Right renal cortex interstitium (tissue), 3 donors: Measurements from ENCODE around the gene ACYP2. TPM values are rescaled to one million over a fixed set of nuclear protein-coding genes. Genes with fewer than 3 reads are reported as not detected.

Source experiments
- DNase-seq, 3 donors: peaks; one replicate each; pipeline ENCODE4 v3.0.0-alpha.2; 2013; ENCODE audit warnings: low read depth in 3 of 3, low spot score in 2 of 3
- polyA plus RNA-seq, 3 donors: library from polyadenylated mRNA; unstranded; fragments of 120-200 nt; gene quantifications; one replicate each; pipeline ENCODE4 v1.2.1, GENCODE V29; 2013; ENCODE audit not compliant: insufficient read length in 3 of 3

Gene ACYP2
- polyA plus RNA-seq, 3 donors: 16.1 to 23.9 (median 21.8) TPM

DNA sequence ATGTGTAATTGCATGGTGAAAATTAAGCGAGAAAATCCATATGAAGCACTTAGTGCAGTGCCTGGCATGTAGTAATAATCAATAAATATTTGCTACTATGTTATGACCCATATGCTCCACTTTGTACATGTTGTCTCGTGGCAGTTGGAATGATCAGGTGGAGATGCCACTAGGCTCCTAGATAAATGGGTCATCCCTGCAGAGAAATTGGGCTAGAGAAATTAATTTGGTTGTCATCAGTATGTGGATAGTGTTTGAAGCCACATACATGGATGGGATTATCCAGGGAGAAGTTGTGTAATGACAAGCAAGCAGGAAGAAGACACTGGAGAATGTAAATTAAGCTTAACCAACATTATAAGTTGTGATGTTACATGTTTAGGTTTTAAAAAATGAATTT lies 33.0 kb downstream of the ACYP2 start:
- no peak for DNase-seq

DNA sequence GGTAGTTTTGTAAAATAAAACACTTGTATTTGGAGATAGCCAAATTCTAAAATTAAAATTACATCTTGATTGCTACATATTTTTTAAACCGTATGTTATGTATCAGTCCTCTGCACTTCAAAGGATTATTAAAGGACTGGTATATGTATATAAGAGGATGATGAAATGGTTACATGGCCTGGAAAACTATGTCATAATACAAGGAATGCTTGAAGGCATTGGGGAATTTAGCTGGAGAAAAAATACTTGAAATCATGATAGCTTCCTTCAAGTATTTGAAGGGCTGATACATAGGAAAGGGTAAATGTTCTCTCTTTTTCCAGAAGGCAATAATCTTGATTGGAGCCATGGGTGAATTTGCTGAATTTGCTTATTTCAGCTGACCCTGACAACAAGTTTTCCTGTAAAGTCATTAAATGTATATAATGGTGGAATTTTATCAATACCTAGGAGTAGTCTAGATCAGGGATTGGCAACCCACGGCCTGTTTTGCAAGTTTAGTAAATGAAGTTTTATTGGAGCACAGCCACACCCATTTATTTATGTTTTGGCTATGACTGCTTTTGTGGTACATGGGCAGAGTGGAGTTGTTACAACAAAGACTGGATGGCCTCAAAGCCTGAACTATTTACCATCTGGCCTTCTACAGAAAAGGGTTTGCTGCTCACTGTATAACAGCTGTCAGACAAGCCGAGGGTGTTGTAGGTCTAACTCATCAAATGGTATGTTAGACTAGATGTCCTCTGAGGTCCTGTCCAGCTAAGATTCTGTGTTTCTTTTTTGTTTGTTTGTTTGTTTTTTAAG lies 34.4 kb downstream of the ACYP2 start:
- DNase-seq: no peak

DNA sequence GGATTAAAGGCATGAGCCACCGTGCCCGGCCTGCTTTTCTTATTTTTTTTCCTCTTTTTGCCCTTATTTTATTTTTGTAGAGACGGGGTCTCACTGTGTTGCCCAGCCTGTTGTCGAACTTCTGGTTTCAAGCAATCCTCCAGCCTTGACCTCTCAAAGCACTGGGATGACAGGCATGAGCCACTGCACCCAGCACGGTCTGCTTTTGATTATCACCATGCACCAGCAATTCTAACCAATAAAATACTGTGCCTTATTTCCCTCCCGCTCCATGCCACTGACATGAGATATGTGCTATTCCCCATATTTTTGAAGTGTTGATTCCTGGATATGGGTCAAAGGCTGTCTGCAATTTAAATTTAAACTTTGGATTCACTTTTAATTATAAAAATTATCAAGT lies 42.9 kb downstream of the ACYP2 start:
- no peak for DNase-seq

DNA sequence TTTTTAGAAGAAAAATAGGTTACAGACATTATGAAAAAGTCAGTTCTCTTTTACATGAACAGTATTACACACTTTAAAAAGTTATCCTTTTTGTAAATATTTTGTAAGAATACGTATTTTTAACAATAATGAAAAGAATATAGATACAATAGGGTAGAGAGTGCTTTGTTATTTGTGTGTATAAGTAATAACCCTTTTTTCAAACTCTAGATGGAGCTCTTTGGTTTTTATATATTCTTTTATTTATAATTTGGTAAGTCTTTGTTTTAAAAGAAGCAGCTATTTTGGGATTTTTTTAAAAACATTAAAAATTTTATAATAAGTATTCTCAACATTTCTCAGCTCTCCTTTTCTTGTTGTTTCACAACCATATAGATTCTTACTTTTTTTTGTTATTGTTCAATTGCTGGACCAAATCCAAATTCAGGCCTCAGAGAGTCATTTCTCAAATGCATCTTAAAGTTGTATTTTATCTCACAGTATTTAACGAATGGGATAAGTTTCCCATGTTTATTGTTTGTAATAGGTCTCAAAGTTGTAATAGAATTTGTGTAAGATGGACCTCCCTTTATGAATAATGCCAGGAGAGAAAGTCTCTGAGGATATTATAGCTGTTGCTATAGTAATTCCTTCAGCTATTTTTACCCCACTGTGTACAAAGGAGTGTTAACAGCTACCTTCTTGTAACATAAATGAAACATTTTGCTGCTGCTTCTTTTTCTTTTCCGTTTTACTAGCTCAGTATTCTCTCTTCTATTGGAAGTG lies 46.4 kb downstream of the ACYP2 start:
- no peak for DNase-seq

- no peak for DNase-seq
These were observed 48.7 kb downstream of the ACYP2 start for GRCh38 chr2:54164106-54164505.

DNA sequence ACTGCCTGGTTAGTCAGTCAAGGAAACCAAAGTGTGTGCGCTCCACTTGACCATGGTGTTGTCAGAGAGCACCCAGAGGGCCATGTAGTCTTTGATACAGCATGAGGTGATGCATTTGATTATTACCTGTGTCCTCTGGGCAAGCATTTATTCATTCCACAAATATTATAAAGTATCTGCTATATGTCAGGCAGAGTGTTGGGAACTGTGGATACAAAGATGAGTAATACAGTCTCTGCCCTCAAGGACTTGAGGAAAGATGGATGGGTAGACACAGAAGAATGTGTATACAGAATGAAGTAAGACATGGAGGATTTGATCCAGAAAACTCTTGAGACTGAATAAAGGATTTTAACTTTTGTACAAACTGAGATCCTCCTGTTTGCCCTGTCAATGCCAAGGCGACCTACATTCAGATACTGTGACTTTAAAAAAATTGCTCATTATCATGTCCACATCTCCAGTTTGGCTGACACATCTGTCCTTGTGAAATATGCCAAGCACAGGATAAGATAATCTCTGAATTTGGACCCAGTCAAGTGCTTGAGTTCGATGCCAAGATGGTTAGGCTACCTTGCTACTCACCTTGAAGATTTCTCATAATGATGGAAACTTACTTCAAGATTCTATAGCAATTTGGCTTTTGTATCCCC lies 50.8 kb downstream of the ACYP2 start:
- DNase-seq: no peak

DNA sequence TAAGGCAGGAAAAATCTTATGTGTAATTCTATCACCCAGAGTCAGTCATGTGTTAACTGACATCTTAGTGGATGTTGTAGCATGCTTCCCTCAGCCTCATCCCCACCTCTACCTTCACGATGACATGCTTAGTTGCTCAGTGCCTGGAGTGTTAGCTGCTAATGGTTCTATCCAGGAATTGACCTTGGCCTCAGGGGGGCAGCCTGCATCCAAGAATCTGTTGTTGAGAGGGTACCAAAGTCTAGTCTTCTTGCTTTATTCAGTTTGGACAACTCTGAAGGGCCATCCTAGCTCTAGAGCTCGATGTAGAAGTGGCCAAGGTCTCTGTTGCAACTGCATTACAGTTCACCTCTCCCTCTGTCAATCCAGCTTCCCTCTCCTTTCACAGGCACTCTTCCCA lies 61.2 kb downstream of the ACYP2 start:
- peak in 2 of 3 donors; percentile 18 to 19 for DNase-seq

DNA sequence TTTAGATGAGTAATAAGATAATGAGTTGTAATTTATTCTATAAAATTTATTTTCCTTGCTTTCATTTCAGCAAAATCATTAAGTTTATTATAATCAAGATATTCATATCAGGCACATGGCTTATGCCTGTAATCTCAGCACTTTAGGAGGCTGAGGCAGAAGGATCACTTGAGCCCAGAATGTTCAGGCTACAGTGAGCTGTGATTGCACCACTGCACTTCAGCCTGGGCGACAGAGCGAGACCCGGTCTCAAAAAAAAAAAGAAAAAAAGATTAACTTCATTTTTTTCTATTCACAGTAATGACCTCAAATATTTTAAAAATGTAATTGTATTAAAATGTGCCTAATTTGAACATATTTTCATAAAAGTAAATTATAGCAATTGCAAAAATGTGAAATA lies 67.9 kb downstream of the ACYP2 start:
- DNase-seq: no peak

GRCh38 chr2:54183972-54184371 lies 68.6 kb downstream of the ACYP2 start:
- DNase-seq: no peak

DNA sequence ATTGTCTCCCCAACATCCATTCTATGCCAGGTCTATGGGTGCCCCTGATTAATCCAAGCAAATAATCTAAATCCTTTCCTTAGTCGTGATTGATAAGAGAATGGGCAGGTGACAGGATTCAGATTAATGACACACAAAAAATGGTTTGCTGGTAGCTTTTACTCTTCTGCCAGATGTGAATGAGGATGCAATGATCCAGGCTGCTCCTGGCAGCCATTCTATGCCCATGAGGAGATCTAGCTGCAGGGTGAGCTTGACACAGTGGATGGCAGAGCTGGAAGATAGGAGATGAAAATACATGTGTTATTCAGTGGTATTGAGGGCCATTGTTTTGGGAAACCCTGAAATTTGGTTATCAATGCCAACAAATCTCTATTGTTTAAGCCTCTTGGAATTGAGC lies 69.7 kb downstream of the ACYP2 start:
- DNase-seq: no peak

GRCh38 chr2:54187331-54187730 lies 71.9 kb downstream of the ACYP2 start:
- DNase-seq: no peak

DNA sequence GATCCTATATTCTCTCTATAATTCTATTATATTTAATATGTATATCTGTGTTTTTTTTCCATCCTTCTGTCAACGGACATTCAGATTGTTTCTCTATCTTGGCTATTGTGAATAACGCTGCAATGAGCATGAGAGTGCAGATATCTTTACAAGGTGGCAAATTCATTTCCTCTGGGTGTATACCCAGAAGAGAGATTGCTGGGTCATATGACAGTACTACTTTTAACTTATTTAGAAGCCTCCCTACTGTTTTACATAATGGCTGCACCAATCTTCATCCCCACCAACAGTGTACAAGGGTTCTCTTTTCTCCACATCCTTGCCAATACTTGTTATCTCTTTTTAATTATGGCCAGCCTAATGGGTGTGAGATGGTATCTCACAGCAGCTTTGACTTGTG lies 74.1 kb downstream of the ACYP2 start:
- no peak for DNase-seq

- no peak for DNase-seq
These were observed 76.1 kb downstream of the ACYP2 start for GRCh38 chr2:54191361-54192135.

DNA sequence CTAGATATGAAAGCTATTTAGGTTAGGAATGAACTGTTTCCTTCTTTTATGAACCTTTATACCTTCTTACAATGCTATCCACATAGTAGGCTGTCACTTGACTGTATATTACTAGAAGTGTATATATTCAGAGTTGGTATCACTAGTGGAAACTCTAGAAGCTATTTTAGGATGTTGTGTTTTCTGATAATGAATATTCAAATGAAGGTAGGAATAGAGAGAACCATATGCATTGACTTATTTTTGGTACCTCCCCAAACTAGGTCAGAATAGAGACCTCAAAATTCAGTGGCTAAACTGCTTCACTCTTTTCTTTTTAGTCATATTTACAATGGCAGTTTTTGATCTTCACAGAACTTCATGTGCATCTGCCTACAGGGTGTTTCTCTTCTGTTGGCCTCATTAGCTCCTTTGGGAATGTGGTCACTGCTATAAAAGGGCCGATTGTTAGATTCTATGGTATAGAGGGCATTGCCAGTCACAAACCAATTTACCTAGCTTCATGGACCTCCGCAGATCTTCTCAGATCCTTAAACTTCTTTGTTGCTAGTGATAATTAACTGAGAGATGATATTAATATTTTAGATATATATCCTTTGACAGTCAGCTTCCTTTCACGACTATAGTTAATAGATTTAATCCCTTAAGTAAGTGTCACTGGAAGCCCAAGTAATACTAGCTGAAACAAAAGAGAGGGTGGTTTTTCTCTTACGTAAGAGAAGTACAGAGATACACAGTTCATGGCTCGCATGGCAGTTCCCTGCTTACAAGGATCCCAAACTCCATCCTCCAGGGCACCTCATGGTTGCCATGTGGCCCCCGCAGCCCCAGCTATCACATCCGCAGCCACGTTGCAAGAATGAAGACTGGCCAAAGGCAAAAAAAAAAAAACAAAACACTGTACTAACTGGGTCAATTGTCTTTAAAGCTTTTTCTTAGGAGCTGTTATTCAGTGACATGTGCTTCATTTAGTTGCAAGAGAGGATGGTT lies 79.6 kb downstream of the ACYP2 start:
- DNase-seq: no peak

GRCh38 chr2:54196646-54197045 lies 81.2 kb downstream of the ACYP2 start:
- no peak for DNase-seq

GRCh38 chr2:54204476-54204875 lies 89.1 kb downstream of the ACYP2 start:
- no peak for DNase-seq

DNA sequence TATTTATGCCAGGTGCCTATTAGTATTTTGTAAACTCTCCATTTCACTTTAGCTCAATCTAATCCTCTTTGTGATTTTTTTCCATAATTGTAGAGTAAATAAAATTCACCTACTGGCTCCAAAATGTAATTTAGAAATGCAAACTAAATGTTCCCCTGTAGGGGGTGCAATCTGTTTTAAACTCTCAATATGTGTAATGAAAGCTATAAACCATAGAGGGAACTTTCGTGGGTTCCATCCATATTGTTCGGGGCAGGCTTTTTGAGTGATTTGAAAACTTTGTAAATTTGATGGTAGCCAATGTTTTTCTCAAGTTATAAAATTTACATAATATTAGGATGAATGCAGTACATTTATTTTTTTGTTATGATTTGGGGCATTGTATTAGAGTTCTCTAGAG lies 91.2 kb downstream of the ACYP2 start:
- DNase-seq: no peak

DNA sequence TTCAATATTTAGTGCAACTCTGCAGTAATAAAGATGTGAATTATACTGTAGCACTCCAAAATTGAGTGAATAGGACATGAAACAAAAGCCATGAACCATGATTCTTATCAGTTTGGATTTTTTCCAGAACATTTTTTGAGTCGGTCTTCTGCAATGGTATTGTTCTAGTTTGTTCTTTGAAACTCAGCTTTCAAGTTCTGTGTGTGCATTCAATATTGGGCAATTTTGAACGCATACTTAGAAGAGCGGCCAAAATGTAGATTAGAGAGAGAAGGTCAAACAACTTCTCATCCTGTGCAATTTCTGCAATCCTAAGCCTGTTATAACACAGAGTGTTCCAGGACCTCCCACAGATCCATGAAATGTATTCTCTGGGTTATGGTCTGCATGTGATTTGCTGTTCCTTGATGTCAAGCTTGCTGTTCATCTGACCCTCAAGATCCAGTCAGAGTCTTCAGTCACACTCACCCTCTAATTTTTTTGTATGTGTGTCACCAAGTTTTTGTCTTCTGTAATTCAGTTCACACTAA lies 92.3 kb downstream of the ACYP2 start:
- peak in 1 of 3 donors; percentile 10 for DNase-seq
